HG03103 (cell line): ENCODE measurements around the gene PTPRD.

Source experiments
- ATAC-seq: cut with Tn5 transposase; IDR thresholded peaks from one replicate; pipeline ENCODE4 v1.9.1; 2021; ENCODE audit warnings: low read depth; ENCODE audit not compliant: unreplicated experiment

PTPRD gene

GRCh38 chr9:9674461-9674860 is 938.3 kb downstream of the PTPRD start:
- ATAC-seq = no peak

GRCh38 chr9:9670454-9670853 is 942.3 kb downstream of the PTPRD start:
- no peak for ATAC-seq

GRCh38 chr9:9645006-9645405 is 967.8 kb downstream of the PTPRD start:
- ATAC-seq = no peak

- ATAC-seq = no peak
Observed at GRCh38 chr9:9631284-9631683, 981.5 kb downstream of the PTPRD start.

- no peak for ATAC-seq
Observed at GRCh38 chr9:9625248-9625647, 987.6 kb downstream of the PTPRD start.

GRCh38 chr9:9623506-9623905 is 989.3 kb downstream of the PTPRD start:
- ATAC-seq = no peak

- ATAC-seq = no peak
Observed at GRCh38 chr9:9621355-9621940, 991.4 kb downstream of the PTPRD start.

GRCh38 chr9:9620736-9621135 is 992.1 kb downstream of the PTPRD start:
- no peak for ATAC-seq

- no peak for ATAC-seq
Observed at GRCh38 chr9:9615086-9615485, 997.7 kb downstream of the PTPRD start.

- ATAC-seq = no peak
Observed at GRCh38 chr9:9614607-9615006, 998.2 kb downstream of the PTPRD start.

GRCh38 chr9:9612755-9613154 is 1000.0 kb downstream of the PTPRD start:
- ATAC-seq = no peak

GRCh38 chr9:9612270-9612669 is 1000.5 kb downstream of the PTPRD start:
- ATAC-seq = no peak

GRCh38 chr9:9605681-9606080 is 1007.1 kb downstream of the PTPRD start:
- no peak for ATAC-seq

GRCh38 chr9:9603345-9603744 is 1009.5 kb downstream of the PTPRD start:
- no peak for ATAC-seq

- ATAC-seq = no peak
Observed at GRCh38 chr9:9598723-9599122, 1014.1 kb downstream of the PTPRD start.

- no peak for ATAC-seq
Observed at GRCh38 chr9:9592104-9592503, 1020.7 kb downstream of the PTPRD start.

- no peak for ATAC-seq
Observed at GRCh38 chr9:9585920-9586319, 1026.9 kb downstream of the PTPRD start.

- ATAC-seq = no peak
Observed at GRCh38 chr9:9574080-9574479, 1038.7 kb downstream of the PTPRD start.

- no peak for ATAC-seq
Observed at GRCh38 chr9:9565700-9566099, 1047.1 kb downstream of the PTPRD start.

- ATAC-seq = no peak
Observed at GRCh38 chr9:9563817-9564216, 1049.0 kb downstream of the PTPRD start.

GRCh38 chr9:9560382-9561035 is 1052.3 kb downstream of the PTPRD start:
- ATAC-seq = no peak

GRCh38 chr9:9558907-9559306 is 1053.9 kb downstream of the PTPRD start:
- ATAC-seq = no peak
